GM23338 (cell line): ENCODE measurements around the gene ADAP1.

Experiments used
- CREB1 ChIP-seq: fragments of 250-450 bp; sonication (Bioruptor Pico); IDR thresholded peaks from 2 replicates; pipeline ENCODE4 v1.5.0; 2020; ENCODE audit warnings: low read depth, mild to moderate bottlenecking, moderate library complexity
- CTCF ChIP-seq, 2 experiments: fragments of 200-600 bp in 1 of 2; sonication (generic) in 1 of 2; conservative IDR thresholded peaks; 2 replicates each; pipeline versions ENCODE4 v1.5.1 to v1.6.1; 2016 to 2017; ENCODE audit warnings: antibody characterized with exemption in 2 of 2, low read depth in 2 of 2, mild to moderate bottlenecking in 2 of 2, moderate library complexity in 1 of 2
- EZH2 ChIP-seq: fragments of 200-600 bp; sonication (generic); IDR thresholded peaks from one replicate; pipeline ENCODE4 v1.8.0; 2017; ENCODE audit warnings: antibody characterized with exemption, mild to moderate bottlenecking, low read depth; ENCODE audit not compliant: unreplicated experiment
- EZH2phosphoT487 ChIP-seq: fragments of 200-600 bp; sonication (generic); IDR thresholded peaks from one replicate; pipeline ENCODE4 v1.8.1; 2018; ENCODE audit warnings: antibody characterized with exemption; ENCODE audit not compliant: unreplicated experiment
- JUNB ChIP-seq: IDR thresholded peaks from one replicate; pipeline ENCODE4 v1.6.1; 2016; ENCODE audit warnings: antibody characterized with exemption; ENCODE audit not compliant: unreplicated experiment
- NANOG ChIP-seq: IDR thresholded peaks from 2 replicates; pipeline ENCODE4 v1.6.1; 2016; ENCODE audit warnings: antibody characterized with exemption, borderline replicate concordance
- POLR2AphosphoS5 ChIP-seq: IDR thresholded peaks from 2 replicates; pipeline ENCODE4 v1.6.1; 2016; ENCODE audit warnings: antibody characterized with exemption, low read depth
- STAT1 ChIP-seq: IDR thresholded peaks from one replicate; pipeline ENCODE4 v1.6.1; 2016; ENCODE audit warnings: antibody characterized with exemption; ENCODE audit not compliant: unreplicated experiment
- ZNF114 ChIP-seq: fragments of 250-450 bp; sonication (Bioruptor Pico); IDR thresholded peaks from 2 replicates; pipeline ENCODE4 v1.5.0; 2020; ENCODE audit warnings: mild to moderate bottlenecking, moderate library complexity
- ZNF331 ChIP-seq: fragments of 250-450 bp; sonication (Bioruptor Pico); IDR thresholded peaks from 2 replicates; pipeline ENCODE4 v1.5.0; 2020; ENCODE audit warnings: low read depth, mild to moderate bottlenecking, moderate library complexity
- ZNF462 ChIP-seq: fragments of 250-450 bp; sonication (Bioruptor Pico); IDR thresholded peaks from 2 replicates; pipeline ENCODE4 v1.5.0; 2020; ENCODE audit warnings: mild to moderate bottlenecking, moderate library complexity
- TF ChIP-seq, protein P1 (sequence below): IDR thresholded peaks from one replicate; pipeline ENCODE4 v1.6.1; 2018; ENCODE audit warnings: antibody characterized with exemption; ENCODE audit not compliant: unreplicated experiment

DNA sequence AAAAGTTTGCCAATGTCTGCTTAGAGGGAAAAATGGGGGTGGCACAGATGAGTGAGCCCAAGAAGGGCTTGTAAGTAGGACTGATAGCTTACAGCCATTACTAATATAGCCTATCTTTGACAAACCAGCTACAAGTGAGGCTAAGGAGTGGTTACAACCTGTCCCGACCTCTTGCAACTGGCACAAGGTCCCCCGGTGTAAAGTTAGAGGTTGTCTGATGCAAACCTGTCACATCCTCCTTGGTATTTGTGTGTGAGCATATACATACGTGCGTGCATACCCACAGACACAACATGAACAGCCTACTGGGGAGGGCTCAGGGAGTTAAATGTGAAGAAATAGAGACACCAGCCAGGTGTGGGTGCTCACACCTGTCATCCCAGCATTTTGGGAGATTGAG lies 14.6 kb downstream of the ADAP1 start:
- TF ChIP-seq EZH2phosphoT487: no peak
- TF ChIP-seq CTCF (conservative IDR thresholded peaks at IDR 0.05; ENCODE audit: low read depth in 2 of 2): no peak
- TF ChIP-seq, protein P1, sequence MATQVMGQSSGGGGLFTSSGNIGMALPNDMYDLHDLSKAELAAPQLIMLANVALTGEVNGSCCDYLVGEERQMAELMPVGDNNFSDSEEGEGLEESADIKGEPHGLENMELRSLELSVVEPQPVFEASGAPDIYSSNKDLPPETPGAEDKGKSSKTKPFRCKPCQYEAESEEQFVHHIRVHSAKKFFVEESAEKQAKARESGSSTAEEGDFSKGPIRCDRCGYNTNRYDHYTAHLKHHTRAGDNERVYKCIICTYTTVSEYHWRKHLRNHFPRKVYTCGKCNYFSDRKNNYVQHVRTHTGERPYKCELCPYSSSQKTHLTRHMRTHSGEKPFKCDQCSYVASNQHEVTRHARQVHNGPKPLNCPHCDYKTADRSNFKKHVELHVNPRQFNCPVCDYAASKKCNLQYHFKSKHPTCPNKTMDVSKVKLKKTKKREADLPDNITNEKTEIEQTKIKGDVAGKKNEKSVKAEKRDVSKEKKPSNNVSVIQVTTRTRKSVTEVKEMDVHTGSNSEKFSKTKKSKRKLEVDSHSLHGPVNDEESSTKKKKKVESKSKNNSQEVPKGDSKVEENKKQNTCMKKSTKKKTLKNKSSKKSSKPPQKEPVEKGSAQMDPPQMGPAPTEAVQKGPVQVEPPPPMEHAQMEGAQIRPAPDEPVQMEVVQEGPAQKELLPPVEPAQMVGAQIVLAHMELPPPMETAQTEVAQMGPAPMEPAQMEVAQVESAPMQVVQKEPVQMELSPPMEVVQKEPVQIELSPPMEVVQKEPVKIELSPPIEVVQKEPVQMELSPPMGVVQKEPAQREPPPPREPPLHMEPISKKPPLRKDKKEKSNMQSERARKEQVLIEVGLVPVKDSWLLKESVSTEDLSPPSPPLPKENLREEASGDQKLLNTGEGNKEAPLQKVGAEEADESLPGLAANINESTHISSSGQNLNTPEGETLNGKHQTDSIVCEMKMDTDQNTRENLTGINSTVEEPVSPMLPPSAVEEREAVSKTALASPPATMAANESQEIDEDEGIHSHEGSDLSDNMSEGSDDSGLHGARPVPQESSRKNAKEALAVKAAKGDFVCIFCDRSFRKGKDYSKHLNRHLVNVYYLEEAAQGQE: no peak
- no peak for TF ChIP-seq ZNF462 (CRISPR knock-in tag)
- TF ChIP-seq POLR2AphosphoS5: no peak
- no peak for TF ChIP-seq CREB1
- TF ChIP-seq EZH2: no peak
- TF ChIP-seq JUNB: no peak
- TF ChIP-seq NANOG: no peak
- no peak for TF ChIP-seq STAT1
- no peak for TF ChIP-seq ZNF331 (CRISPR knock-in tag)
- TF ChIP-seq ZNF114 (CRISPR knock-in tag): no peak
